HUES64 (cell line): Measurements from ENCODE around the gene DLGAP3.

Experiments
- H3K27ac ChIP-seq: 2 replicates; pipeline ENCODE4 v1.7.0; 2013; ENCODE audit warnings: low read depth, low read length, inconsistent platforms
- H3K27me3 ChIP-seq: 2 replicates; pipeline ENCODE4 v1.6.1; 2013; ENCODE audit warnings: mild to moderate bottlenecking, low read length; ENCODE audit not compliant: insufficient read depth
- H3K36me3 ChIP-seq: 2 replicates; pipeline ENCODE4 v1.6.1; 2013; ENCODE audit warnings: mild to moderate bottlenecking, low read length; ENCODE audit not compliant: insufficient read depth
- H3K4me1 ChIP-seq: 2 replicates; pipeline ENCODE4 v1.6.1; 2013; ENCODE audit warnings: mild to moderate bottlenecking, low read length, moderate library complexity; ENCODE audit not compliant: insufficient read depth
- H3K4me3 ChIP-seq: 2 replicates; pipeline ENCODE4 v1.5.1; 2013; ENCODE audit warnings: mild to moderate bottlenecking, low read length, moderate library complexity
- H3K9ac ChIP-seq: 2 replicates; pipeline ENCODE4 v1.6.1; 2013; ENCODE audit warnings: mild to moderate bottlenecking, low read depth, low read length
- H3K9me3 ChIP-seq: 2 replicates; pipeline ENCODE4 v1.6.1; 2013; ENCODE audit warnings: low read depth, low read length; ENCODE audit not compliant: insufficient read depth
- WGBS: fragments of 150-250, 120-280 bp; methylation state at CpG from one replicate; pipeline ENCODE4 v1.1.7; 2013; ENCODE audit warnings: missing lambda C conversion rate; 5-methylcytosine and 5-hydroxymethylcytosine counted together

DLGAP3 gene

GRCh38 chr1:34915521-34915920, 13.9 kb downstream of the DLGAP3 start:
- Histone ChIP-seq H3K4me3 (no peak overlapping the region), H3K9me3 (no peaks in the 10 kb centered on the region), H3K27ac (no peak overlapping the region), H3K4me1 (peaks cover 12% of the 10 kb centered on the region), H3K36me3 (no peaks in the 10 kb centered on the region), H3K9ac (no peak overlapping the region), H3K27me3 (no peaks in the 10 kb centered on the region)
- 61% methylated on average over 5 of the region's 5 CpGs for WGBS

DNA sequence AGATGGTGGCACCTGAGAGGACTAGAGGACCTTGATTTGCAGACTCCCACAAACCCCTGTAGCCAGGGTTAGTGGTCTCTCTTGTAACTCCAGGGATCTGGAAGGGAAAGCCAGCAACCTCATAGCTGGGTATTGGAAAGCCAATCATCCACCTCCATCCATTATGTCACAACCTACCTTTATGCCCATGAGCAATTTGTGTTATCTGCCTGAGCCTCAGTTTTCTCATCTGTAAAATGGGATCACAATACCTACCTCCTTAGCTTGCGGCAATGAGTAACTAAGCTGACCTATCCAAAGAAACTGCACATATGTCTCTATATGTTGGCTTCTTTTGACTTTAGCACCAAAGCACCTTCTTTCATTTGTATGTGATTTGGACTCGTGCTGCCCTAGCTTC, 14.5 kb downstream of the DLGAP3 start:
- Histone ChIP-seq H3K9ac (no peak overlapping the region), H3K4me1 (peaks cover 12% of the 10 kb centered on the region), H3K9me3 (no peaks in the 10 kb centered on the region), H3K36me3 (no peaks in the 10 kb centered on the region), H3K27me3 (no peaks in the 10 kb centered on the region), H3K4me3 (no peak overlapping the region), H3K27ac (no peak overlapping the region)
- WGBS = 92% methylated on average over 2 of the region's 2 CpGs

- H3K9ac ChIP-seq = no peak overlapping the region
- H3K4me1 ChIP-seq = no peaks in the 10 kb centered on the region
- H3K27me3 ChIP-seq = no peaks in the 10 kb centered on the region
- no peaks in the 10 kb centered on the region for H3K9me3 ChIP-seq
- 93% methylated on average over 8 of the region's 8 CpGs for WGBS
- H3K36me3 ChIP-seq = no peaks in the 10 kb centered on the region
- no peak overlapping the region for H3K27ac ChIP-seq
- no peak overlapping the region for H3K4me3 ChIP-seq
Observed at GRCh38 chr1:34911465-34911864, 18.0 kb downstream of the DLGAP3 start.

- no peak overlapping the region for H3K9ac ChIP-seq
- H3K4me3 ChIP-seq = no peak overlapping the region
- H3K4me1 ChIP-seq = no peaks in the 10 kb centered on the region
- no peak overlapping the region for H3K27ac ChIP-seq
- 82% methylated on average over 4 of the region's 4 CpGs for WGBS
- H3K27me3 ChIP-seq = no peaks in the 10 kb centered on the region
- no peaks in the 10 kb centered on the region for H3K9me3 ChIP-seq
- no peaks in the 10 kb centered on the region for H3K36me3 ChIP-seq
Observed at GRCh38 chr1:34910425-34910824, 19.0 kb downstream of the DLGAP3 start.

- H3K9ac ChIP-seq = no peak overlapping the region
- H3K4me1 ChIP-seq = no peaks in the 10 kb centered on the region
- H3K4me3 ChIP-seq = no peak overlapping the region
- no peak overlapping the region for H3K27ac ChIP-seq
- H3K9me3 ChIP-seq = no peaks in the 10 kb centered on the region
- H3K27me3 ChIP-seq = no peaks in the 10 kb centered on the region
- 84% methylated on average over 3 of the region's 3 CpGs for WGBS
- H3K36me3 ChIP-seq = no peaks in the 10 kb centered on the region
Observed at GRCh38 chr1:34908369-34908768, 21.1 kb downstream of the DLGAP3 start.

DNA sequence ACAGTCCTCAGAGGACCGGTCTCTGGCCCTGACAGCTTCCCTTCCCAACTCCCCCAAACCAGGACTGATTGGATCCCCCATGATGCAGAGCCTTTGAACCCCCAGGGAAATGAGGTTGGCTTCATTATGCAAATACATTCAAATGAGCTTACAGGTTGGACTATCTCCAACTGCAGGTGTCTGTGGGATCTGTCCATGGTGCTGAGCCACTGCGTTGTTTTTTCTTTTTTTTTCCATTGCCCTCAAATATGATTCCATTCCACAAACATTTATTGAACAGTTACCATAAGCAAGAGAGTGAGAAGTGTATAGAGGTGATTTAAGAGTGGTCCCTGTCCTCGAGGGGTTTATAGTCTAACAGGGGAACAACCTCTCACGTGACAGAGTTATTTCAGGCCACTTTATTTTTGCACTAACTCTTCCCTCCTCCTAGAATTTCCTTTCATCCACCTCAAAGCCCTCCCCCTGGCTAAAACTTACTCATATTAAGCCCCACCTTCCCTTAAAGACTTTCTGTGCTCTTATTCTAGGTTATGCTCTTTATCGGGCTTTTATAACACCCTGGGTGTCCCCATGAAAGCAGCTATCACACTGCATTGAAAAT, 21.9 kb downstream of the DLGAP3 start:
- WGBS = 79% methylated on average over 5 of the region's 5 CpGs
- no peaks in the 10 kb centered on the region for H3K9me3 ChIP-seq

DNA sequence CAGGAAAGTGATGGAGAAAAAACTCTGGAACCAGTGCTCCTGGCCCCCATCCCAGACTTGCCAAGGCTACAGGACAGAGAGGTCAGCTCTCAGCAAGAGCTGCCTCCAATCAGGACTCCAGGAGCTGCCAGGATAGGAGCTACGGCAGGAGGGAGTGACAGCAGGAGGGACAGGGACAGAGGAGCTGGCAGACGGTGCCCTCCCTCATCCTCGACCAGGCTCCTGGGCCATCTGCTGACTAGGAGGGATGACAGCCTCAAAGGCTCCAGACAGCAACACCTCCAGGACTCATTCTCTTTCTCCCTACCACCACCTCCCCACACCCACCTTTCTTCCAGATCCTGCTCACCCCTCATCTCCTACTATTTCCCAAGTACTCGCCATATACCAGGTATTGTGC, 22.7 kb downstream of the DLGAP3 start:
- WGBS = 81% methylated on average over 4 of the region's 4 CpGs

More for the DNA sequence above, 21.9 kb downstream of the DLGAP3 start:
- Histone ChIP-seq H3K4me1 (no peaks in the 10 kb centered on the region), H3K27me3 (no peaks in the 10 kb centered on the region), H3K9ac (no peak overlapping the region), H3K36me3 (no peaks in the 10 kb centered on the region), H3K4me3 (no peak overlapping the region), H3K27ac (no peak overlapping the region)

GRCh38 chr1:34906222-34906621, 23.2 kb downstream of the DLGAP3 start:
- 90% methylated on average over 1 of the region's 1 CpG for WGBS
- H3K27me3 ChIP-seq = no peaks in the 10 kb centered on the region
- H3K9ac ChIP-seq = no peak overlapping the region
- no peaks in the 10 kb centered on the region for H3K9me3 ChIP-seq
- H3K4me3 ChIP-seq = no peak overlapping the region
- H3K27ac ChIP-seq = no peak overlapping the region
- H3K4me1 ChIP-seq = no peaks in the 10 kb centered on the region
- no peaks in the 10 kb centered on the region for H3K36me3 ChIP-seq

More for the DNA sequence above, 22.7 kb downstream of the DLGAP3 start:
- H3K4me3 ChIP-seq = no peak overlapping the region
- no peaks in the 10 kb centered on the region for H3K9me3 ChIP-seq
- no peaks in the 10 kb centered on the region for H3K4me1 ChIP-seq
- H3K36me3 ChIP-seq = no peaks in the 10 kb centered on the region
- H3K27ac ChIP-seq = no peak overlapping the region
- no peaks in the 10 kb centered on the region for H3K27me3 ChIP-seq
- no peak overlapping the region for H3K9ac ChIP-seq

- Histone ChIP-seq H3K9me3 (no peaks in the 10 kb centered on the region), H3K4me3 (no peak overlapping the region), H3K27me3 (no peaks in the 10 kb centered on the region), H3K27ac (no peak overlapping the region), H3K36me3 (no peaks in the 10 kb centered on the region), H3K9ac (no peak overlapping the region), H3K4me1 (no peaks in the 10 kb centered on the region)
- WGBS = 92% methylated on average over 12 of the region's 12 CpGs
Observed at GRCh38 chr1:34905098-34905459, 24.4 kb downstream of the DLGAP3 start.

DNA sequence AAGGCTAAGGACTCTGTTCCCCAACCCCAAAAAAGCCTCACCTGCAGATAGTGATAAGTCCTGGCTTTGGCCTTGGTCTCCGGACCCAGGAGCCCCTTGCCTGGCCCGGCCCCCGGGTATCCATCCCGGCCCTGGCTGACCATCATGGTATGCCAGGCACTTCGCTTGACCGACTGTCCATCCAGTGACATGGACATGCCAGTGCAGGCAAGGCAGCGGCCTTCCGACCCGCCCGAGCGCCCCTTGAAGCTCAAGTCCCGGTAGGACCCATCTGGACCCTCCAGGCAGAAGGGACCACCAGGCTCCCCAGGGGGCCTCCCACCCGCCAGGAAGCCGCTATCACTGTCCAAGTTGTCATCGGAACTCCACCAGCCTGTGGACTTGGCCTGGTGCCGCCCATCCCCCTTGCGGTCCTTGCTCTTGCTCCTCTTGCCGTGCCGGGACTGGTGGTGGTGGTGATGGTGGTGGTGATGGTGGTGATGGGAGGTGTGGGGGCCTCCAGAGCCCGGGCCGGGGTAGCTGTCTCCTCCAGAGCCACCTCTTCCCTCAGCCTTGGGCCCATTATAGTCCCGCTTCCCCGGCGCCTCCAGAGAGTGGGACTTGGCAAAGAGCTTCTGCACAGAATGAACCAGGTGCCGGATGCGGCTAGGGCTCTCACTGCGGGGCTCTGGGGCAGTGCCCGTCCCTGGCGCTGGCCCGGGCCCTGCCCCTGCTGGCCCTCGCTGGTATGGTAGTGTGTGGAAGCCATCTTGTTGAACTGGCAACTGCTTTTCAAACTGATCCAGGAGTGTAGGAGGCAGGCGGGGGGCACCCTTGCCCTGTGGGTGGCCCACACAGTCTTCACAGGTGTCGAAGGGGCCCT, 25.0 kb downstream of the DLGAP3 start:
- Histone ChIP-seq H3K27me3 (no peaks in the 10 kb centered on the region), H3K27ac (no peak overlapping the region), H3K9ac (no peak overlapping the region), H3K36me3 (no peaks in the 10 kb centered on the region), H3K4me3 (no peak overlapping the region), H3K4me1 (no peaks in the 10 kb centered on the region), H3K9me3 (no peaks in the 10 kb centered on the region)
- 96% methylated on average over 32 of the region's 33 CpGs for WGBS

DNA sequence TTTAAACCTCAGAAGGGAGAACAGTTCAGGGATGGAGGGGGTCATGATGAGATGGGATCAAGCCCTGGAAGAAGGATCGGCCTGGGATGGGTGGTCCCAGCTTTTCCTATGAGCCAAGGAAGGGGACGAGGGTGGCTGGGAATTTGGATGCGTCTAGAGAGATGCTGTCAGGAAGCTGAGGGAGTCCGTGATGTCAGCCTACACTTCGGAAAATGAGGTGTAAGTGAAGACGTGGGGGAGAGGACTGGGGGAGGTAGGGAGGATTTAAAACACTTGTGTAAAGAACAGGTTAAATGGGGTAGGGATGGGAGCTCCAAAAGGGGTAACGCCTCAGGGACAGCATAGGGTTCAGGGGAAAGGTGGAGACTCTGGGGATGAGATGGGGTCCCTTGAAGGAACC, 27.5 kb downstream of the DLGAP3 start:
- Histone ChIP-seq H3K9ac (no peak overlapping the region), H3K4me3 (no peak overlapping the region), H3K36me3 (no peaks in the 10 kb centered on the region), H3K27ac (no peak overlapping the region), H3K4me1 (no peaks in the 10 kb centered on the region), H3K9me3 (no peaks in the 10 kb centered on the region), H3K27me3 (no peaks in the 10 kb centered on the region)
- 84% methylated on average over 7 of the region's 7 CpGs for WGBS
